GM21529 (cell line): ENCODE measurements around the gene SLC35D2.
"Not testable (repeated sequence)": the region's sequence is repeated elsewhere in the genome, so short reads cannot be mapped to it uniquely, and the experiment has no call there.

ENCODE experiments used
- ATAC-seq: cut with Tn5 transposase; IDR thresholded peaks from one replicate; pipeline ENCODE4 v1.9.1; 2021; ENCODE audit not compliant: unreplicated experiment

The SLC35D2 gene

DNA sequence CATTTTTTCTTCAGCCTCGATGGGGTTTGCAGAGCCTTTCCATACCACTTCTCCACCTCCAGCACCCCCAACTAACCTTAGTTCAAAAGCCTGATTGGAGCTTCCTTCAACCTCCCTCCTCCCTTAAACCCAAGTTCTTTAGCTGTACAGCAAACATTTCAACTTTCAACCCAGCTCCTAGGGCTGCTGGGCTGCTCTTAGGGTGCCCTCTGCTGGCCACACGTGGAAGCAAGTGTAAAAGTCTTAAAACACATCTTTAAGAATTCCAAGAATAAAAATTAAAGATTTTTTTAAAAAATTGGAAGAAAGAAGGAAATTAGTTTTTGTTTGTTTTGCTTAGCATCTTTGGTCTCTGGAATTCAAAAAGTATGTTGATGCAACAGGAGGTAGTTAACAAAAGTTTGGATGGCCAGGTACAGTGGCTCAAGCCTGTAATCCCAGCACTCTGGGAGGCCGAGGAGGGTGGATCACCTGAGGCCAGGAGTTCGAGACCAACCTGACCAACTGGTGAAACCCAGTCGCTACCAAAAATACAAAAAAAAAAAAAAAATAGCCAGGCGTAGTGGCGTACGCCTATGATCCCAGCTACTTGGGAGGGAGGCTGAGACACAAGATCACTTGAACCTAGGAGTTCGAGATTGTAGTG, 66.1 kb downstream of the SLC35D2 start:
- ATAC-seq, result no peak

DNA sequence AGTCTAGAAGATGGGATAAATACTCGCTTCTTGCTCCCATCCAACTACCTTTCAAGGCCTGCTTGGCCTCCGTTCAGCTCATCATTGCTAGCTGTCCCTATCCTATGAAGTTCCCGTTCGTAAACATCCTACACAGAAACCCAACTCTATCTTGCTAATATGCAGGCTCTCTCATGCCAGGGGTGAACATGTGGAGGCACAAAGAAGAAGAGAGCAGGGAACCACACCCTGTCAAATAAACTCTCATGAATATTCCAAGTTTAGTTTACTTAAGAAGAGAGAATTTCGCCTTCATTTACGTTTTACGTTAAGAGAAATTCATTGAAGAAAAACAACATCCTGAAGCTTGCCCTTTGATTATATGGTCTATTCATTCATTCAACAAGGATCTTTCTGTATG, 73.7 kb downstream of the SLC35D2 start:
- ATAC-seq, result no peak

DNA sequence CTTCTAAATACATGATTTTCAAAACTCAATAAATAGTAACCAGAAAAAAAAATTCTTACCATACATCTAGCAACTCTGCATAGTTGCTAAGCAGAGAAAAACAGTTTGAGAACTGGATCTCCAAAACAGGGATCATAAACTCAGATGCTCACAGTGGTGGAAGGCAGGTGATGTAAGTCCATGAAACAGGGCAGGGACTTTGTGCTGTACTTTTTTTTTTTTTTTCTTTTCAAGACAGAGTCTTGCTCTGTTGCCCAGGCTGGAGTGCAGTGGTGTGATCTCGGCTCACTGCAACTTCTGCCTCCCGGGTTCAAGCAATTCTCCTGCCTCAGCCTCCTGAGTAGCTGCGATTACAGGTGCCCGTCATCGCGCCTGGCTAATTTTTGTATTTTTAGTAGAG, 76.6 kb downstream of the SLC35D2 start:
- ATAC-seq, result not testable (repeated sequence)

GRCh38 chr9:96305171-96305570, 78.3 kb downstream of the SLC35D2 start:
- ATAC-seq, result no peak

GRCh38 chr9:96304230-96304629, 79.3 kb downstream of the SLC35D2 start:
- no peak for ATAC-seq

- ATAC-seq, result no peak
Measured at GRCh38 chr9:96302021-96302420, 81.5 kb downstream of the SLC35D2 start, which contains the start of gene HSD17B3. HSD17B3 (minus strand) TSS chr9:96302176; CDS start chr9:96302104, 72 bp downstream.

- ATAC-seq, result no peak
Measured at GRCh38 chr9:96299823-96300222, 83.7 kb downstream of the SLC35D2 start.

DNA sequence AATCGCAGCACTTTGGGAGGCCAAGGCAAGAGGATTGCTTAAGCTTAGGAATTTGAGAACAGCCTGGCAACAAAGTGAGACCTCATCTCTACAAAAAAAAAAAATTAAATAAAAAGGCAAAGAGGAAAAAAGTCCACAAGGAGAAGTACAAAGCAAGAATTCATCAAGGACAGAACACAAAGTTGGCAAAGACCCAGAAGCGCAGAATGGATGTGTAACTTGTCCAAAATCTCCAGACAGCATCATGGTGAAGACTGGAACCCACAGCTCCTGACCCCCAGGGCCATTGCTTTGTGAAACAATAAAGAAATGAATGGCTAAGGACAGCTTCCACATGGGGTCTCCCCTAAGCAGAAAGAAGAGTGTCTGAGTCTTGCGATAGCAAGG, 89.4 kb downstream of the SLC35D2 start:
- ATAC-seq, result no peak

- no peak for ATAC-seq
Measured at GRCh38 chr9:96293498-96294158, 89.9 kb downstream of the SLC35D2 start.

- no peak for ATAC-seq
Measured at GRCh38 chr9:96289392-96289791, 94.1 kb downstream of the SLC35D2 start.

- no peak for ATAC-seq
Measured at GRCh38 chr9:96281641-96282040, 101.9 kb downstream of the SLC35D2 start.

GRCh38 chr9:96279932-96280331, 103.6 kb downstream of the SLC35D2 start:
- ATAC-seq, result no peak

- ATAC-seq, result no peak
Measured at GRCh38 chr9:96274939-96275338, 108.6 kb downstream of the SLC35D2 start.
